ENCODE results near the gene APRT. TPM values are rescaled to one million over a fixed set of nuclear protein-coding genes. Genes with fewer than 3 reads are reported as not detected.

Gene APRT
- total and polyA plus RNA-seq, 9 of the 15 experiments (the other 6 are each of a cell fraction or from before 2014, with no cell fraction given), result 41.7 to 409 (median 146) TPM

DNA sequence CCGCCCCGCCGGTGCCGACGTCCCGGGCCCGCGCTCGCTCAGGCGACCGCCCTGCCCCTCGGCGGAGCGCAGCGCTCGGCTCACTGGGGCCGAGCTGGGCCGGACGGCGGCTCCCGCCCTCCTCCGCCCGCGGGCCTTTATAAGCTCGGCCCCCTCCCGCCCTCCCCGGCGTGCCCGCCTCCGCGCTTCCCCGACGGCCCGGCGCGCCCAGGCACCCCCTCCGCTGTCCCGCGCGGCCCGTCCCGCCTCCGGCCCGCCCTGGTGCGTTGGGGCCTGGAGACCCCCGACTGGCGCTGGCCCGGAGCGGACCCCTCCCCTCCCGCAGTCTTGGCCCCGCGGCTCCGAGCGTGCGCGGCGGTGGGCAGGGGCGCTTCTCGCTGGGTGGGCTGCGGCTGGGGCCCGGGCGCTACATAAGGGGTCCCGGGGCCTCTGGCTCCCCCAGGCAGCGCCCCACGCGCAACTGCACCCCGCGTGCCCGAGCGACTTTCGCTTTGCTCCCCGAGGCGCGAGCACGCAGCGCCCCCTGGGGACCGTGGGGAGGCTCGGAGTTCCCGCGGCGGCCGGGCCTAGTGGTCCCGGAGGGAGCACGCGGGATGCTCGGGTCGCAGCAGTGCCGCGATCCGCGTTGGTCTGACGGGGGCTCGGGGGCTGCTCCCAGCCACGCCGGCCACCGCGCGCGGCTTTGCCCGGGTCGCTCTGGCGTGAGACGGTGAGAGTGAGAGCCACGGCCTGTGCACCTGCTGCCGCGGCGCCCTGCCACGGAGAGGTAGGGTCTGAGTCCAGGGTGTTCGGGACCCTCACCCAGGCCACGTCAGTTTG, 26.4 kb downstream of the APRT start, which contains the start of gene PIEZO1 (continued):
- TF ChIP-seq HOXB6 (CRISPR knock-in tag; IDR thresholded peaks at IDR 0.05; ENCODE audit: borderline replicate concordance), result no peak
- TF ChIP-seq NCOA4 (IDR thresholded peaks at IDR 0.05; ENCODE audit: partially characterized antibody), result no peak
- no peak for TF ChIP-seq MXI1 (IDR thresholded peaks at IDR 0.05; ENCODE audit: low read depth, low read length)
- no peak for TF ChIP-seq BRCA1 (IDR thresholded peaks at IDR 0.05)
- peak; percentile 74; the same call in 1 of the 2 replicates for TF ChIP-seq BRCA1 (CRISPR knock-in tag; IDR thresholded peaks at IDR 0.05)
- TF ChIP-seq E2F1 (CRISPR knock-in tag; IDR thresholded peaks at IDR 0.05), result peak; percentile 97
- no peak for TF ChIP-seq CBX8 (IDR thresholded peaks at IDR 0.05; ENCODE audit: borderline replicate concordance, extremely low read depth, low read depth, low read length, poor library complexity, severe bottlenecking)
- TF ChIP-seq HNRNPL (IDR thresholded peaks at IDR 0.05; ENCODE audit: low read depth, low read length), result no peak
- TF ChIP-seq ZFX (CRISPR knock-in tag; IDR thresholded peaks at IDR 0.05), result peak; percentile 98
- TF ChIP-seq, protein P1, sequence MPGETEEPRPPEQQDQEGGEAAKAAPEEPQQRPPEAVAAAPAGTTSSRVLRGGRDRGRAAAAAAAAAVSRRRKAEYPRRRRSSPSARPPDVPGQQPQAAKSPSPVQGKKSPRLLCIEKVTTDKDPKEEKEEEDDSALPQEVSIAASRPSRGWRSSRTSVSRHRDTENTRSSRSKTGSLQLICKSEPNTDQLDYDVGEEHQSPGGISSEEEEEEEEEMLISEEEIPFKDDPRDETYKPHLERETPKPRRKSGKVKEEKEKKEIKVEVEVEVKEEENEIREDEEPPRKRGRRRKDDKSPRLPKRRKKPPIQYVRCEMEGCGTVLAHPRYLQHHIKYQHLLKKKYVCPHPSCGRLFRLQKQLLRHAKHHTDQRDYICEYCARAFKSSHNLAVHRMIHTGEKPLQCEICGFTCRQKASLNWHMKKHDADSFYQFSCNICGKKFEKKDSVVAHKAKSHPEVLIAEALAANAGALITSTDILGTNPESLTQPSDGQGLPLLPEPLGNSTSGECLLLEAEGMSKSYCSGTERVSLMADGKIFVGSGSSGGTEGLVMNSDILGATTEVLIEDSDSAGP (CRISPR knock-in tag; IDR thresholded peaks at IDR 0.05), result 0 out of 2 replicates have a peak, but pooled peaks have one; percentile 13
- TF ChIP-seq HCFC1 (IDR thresholded peaks at IDR 0.05; ENCODE audit: low read depth, low read length), result peak; percentile 38; the same call in 1 of the 2 replicates
- no peak for TF ChIP-seq NR0B1 (IDR thresholded peaks at IDR 0.05; ENCODE audit: partially characterized antibody)
- TF ChIP-seq RCOR1 (IDR thresholded peaks at IDR 0.05; ENCODE audit: borderline replicate concordance in 1 of 2, low read depth in 2 of 2, low read length in 2 of 2), result peak; percentile 30 to 44; a peak in 1 of 4 replicates
- TF ChIP-seq, protein P2, sequence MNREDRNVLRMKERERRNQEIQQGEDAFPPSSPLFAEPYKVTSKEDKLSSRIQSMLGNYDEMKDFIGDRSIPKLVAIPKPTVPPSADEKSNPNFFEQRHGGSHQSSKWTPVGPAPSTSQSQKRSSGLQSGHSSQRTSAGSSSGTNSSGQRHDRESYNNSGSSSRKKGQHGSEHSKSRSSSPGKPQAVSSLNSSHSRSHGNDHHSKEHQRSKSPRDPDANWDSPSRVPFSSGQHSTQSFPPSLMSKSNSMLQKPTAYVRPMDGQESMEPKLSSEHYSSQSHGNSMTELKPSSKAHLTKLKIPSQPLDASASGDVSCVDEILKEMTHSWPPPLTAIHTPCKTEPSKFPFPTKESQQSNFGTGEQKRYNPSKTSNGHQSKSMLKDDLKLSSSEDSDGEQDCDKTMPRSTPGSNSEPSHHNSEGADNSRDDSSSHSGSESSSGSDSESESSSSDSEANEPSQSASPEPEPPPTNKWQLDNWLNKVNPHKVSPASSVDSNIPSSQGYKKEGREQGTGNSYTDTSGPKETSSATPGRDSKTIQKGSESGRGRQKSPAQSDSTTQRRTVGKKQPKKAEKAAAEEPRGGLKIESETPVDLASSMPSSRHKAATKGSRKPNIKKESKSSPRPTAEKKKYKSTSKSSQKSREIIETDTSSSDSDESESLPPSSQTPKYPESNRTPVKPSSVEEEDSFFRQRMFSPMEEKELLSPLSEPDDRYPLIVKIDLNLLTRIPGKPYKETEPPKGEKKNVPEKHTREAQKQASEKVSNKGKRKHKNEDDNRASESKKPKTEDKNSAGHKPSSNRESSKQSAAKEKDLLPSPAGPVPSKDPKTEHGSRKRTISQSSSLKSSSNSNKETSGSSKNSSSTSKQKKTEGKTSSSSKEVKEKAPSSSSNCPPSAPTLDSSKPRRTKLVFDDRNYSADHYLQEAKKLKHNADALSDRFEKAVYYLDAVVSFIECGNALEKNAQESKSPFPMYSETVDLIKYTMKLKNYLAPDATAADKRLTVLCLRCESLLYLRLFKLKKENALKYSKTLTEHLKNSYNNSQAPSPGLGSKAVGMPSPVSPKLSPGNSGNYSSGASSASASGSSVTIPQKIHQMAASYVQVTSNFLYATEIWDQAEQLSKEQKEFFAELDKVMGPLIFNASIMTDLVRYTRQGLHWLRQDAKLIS (CRISPR knock-in tag; IDR thresholded peaks at IDR 0.05), result peak; percentile 89; the same call in 1 of the 2 replicates
